Lung (tissue), 12 donors: Measurements from ENCODE around the gene PCDHA1. TPM values are rescaled to one million over a fixed set of nuclear protein-coding genes. Genes with fewer than 3 reads are reported as not detected.
"Not testable (repeated sequence)": the region's sequence is repeated elsewhere in the genome, so short reads cannot be mapped to it uniquely, and the experiment has no call there.

Source experiments
- ATAC-seq: fragments of 200-7000 bp; cut with Tn5 transposase; one replicate; pipeline ENCODE4 v1.9.1; 2020; ENCODE audit warnings: moderate number of reproducible peaks; ENCODE audit not compliant: insufficient read depth, low FRiP score
- DNase-seq, 3 donors: peaks; one replicate each; pipeline ENCODE4 v3.0.0-alpha.2; 2013 to 2017
- H3K27ac ChIP-seq, 2 donors: one replicate each; pipeline ENCODE4 v1.5.1; 2013; ENCODE audit warnings: mild to moderate bottlenecking in 2 of 2, moderate library complexity in 2 of 2, control low read depth in 1 of 2, inconsistent platforms in 1 of 2, low read depth in 1 of 2, low read length in 1 of 2
- H3K27me3 ChIP-seq, 3 donors: one replicate each; pipeline ENCODE4 v1.5.1; 2013; ENCODE audit warnings: low read length in 2 of 3; ENCODE audit not compliant: control insufficient read depth in 3 of 3, insufficient read depth in 3 of 3
- H3K36me3 ChIP-seq, 4 donors: one replicate each; pipeline ENCODE4 v1.5.1; 2013; ENCODE audit warnings: low read length in 4 of 4, mild to moderate bottlenecking in 1 of 4, moderate library complexity in 1 of 4; ENCODE audit not compliant: control insufficient read depth in 4 of 4, insufficient read depth in 4 of 4
- H3K4me1 ChIP-seq, 5 donors: one replicate each; pipeline ENCODE4 v1.5.1; 2013; ENCODE audit warnings: low read length in 5 of 5, mild to moderate bottlenecking in 2 of 5, moderate library complexity in 1 of 5; ENCODE audit not compliant: control insufficient read depth in 5 of 5, insufficient read depth in 5 of 5
- H3K4me3 ChIP-seq: one replicate; pipeline ENCODE4 v1.5.1; 2013; ENCODE audit warnings: mild to moderate bottlenecking, control low read depth, moderate library complexity
- H3K9ac ChIP-seq, 2 donors: one replicate each; pipeline ENCODE4 v1.5.1; 2013; ENCODE audit warnings: low read length in 2 of 2, control low read depth in 1 of 2; ENCODE audit not compliant: insufficient read depth in 1 of 2
- H3K9me3 ChIP-seq, 4 donors: one replicate each; pipeline ENCODE4 v1.5.1; 2013; ENCODE audit warnings: low read length in 3 of 4, mild to moderate bottlenecking in 1 of 4, moderate library complexity in 1 of 4; ENCODE audit not compliant: control insufficient read depth in 4 of 4, insufficient read depth in 3 of 4
- WGBS, 2 donors: extraction: QIAGEN DNeasy Blood & Tissue Kit; methylation state at CpG; one replicate each; pipeline ENCODE4 v1.1.7; 2013; 5-methylcytosine and 5-hydroxymethylcytosine counted together
- polyA plus RNA-seq, 2 donors: library from polyadenylated mRNA; stranded (reverse); fragments of 200-250 nt; gene quantifications; one replicate each; pipeline ENCODE4 v1.2.1, GENCODE V29; 2013
- total RNA-seq, 2 donors: library from RNA; depleted of rRNA in 1 of 2; stranded (reverse); fragments of >200 nt in 1 of 2; gene quantifications; one replicate each; pipeline ENCODE4 v1.2.1, GENCODE V29; 2014 to 2021
- TF ChIP-seq, protein P1 (sequence below): IDR thresholded peaks from 2 replicates; pipeline ENCODE4 v1.5.1; 2012; ENCODE audit warnings: mild to moderate bottlenecking; ENCODE audit errors: control extremely low read depth, extremely low read depth
- donor health status: control.
- donor health status: control.
- donor health status: Bipolar disorder and iron deficiency.
- donor health status: healthy.
- donor health status: DM: yes; HTN: yes; CAD: no.

PCDHA1 gene
- total and polyA plus RNA-seq, 4 donors, result 0.02 to 0.30 TPM; not detected in 2

- not testable (repeated sequence) for H3K9ac ChIP-seq, H3K27me3 ChIP-seq, ATAC-seq, DNase-seq, H3K27ac ChIP-seq, H3K36me3 ChIP-seq, H3K4me1 ChIP-seq
- peak overlapping the region; percentile 4 for H3K4me3 ChIP-seq
- WGBS, 2 donors, result 37 to 41% methylated on average over 69 to 70 of the region's 70 CpGs
- peaks cover 0 to 34% (median 14%) of the 10 kb centered on the region in 4 donors for H3K9me3 ChIP-seq
Measured at GRCh38 chr5:140787849-140788504, 2.0 kb downstream of the PCDHA1 start.

DNA sequence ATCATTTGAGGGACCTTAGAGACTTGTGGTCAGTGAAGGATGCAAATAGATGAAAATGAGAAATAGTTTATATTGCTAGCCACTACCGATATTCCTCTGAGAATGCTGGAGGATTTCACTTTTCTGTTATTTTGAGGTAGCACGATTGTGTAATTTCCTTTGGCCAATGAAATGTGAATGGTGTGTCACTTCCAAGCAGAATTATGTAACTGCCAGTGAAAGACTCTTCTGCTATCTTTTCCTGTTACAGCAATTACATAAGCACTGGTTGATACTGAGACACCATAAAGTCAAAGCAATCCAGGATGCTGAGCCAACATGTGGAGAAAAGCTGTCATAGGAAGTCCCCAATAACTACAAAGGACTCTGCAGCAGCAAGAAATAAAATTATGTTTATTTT lies 5.1 kb downstream of the PCDHA1 start:
- H3K9ac ChIP-seq, result no peak overlapping the region
- H3K27me3 ChIP-seq, result peaks cover 0 to 9% (median 0%) of the 10 kb centered on the region in 3 donors
- no peak for ATAC-seq
- no peaks in the 10 kb centered on the region for H3K36me3 ChIP-seq
- WGBS, 2 donors, result 32 to 34% methylated on average over 2 of the region's 2 CpGs
- no peak for DNase-seq
- peaks cover 0 to 34% (median 22%) of the 10 kb centered on the region in 4 donors for H3K9me3 ChIP-seq
- H3K4me3 ChIP-seq, result no peak overlapping the region
- TF ChIP-seq, protein P1, sequence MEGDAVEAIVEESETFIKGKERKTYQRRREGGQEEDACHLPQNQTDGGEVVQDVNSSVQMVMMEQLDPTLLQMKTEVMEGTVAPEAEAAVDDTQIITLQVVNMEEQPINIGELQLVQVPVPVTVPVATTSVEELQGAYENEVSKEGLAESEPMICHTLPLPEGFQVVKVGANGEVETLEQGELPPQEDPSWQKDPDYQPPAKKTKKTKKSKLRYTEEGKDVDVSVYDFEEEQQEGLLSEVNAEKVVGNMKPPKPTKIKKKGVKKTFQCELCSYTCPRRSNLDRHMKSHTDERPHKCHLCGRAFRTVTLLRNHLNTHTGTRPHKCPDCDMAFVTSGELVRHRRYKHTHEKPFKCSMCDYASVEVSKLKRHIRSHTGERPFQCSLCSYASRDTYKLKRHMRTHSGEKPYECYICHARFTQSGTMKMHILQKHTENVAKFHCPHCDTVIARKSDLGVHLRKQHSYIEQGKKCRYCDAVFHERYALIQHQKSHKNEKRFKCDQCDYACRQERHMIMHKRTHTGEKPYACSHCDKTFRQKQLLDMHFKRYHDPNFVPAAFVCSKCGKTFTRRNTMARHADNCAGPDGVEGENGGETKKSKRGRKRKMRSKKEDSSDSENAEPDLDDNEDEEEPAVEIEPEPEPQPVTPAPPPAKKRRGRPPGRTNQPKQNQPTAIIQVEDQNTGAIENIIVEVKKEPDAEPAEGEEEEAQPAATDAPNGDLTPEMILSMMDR, result no peak
- no peak overlapping the region for H3K27ac ChIP-seq
- H3K4me1 ChIP-seq, result no peaks in the 10 kb centered on the region

DNA sequence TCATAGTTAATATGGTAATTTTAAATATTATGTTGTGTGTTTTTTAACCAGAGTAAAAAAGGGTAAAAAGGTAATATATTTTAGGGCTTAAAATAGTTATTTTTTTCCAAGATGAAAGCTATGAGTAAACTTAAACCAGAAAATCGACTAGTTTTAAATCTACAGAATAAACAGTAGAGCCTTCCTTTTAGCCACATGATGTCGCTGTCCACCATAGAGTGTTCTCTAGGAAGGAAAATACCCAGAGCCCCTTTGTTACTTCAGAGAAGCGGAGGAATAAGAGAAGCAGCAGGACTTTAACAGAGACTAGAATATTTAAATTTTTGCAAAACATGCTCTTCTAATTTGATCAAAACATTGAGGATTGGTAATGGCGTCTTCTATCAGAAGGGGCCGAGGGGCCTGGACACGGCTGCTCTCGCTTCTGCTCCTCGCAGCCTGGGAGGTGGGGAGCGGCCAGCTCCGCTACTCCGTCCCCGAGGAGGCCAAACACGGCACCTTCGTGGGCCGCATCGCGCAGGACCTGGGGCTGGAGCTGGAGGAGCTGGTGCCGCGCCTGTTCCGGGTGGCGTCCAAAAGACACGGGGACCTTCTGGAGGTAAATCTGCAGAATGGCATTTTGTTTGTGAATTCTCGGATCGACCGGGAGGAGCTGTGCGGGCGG lies 8.8 kb downstream of the PCDHA1 start, which contains the start of gene PCDHA2:
PCDHA2 (plus strand) TSS at position 258 of the 664 bp plus-strand sequence.
- Histone ChIP-seq H3K36me3 (no peaks in the 10 kb centered on the region), H3K27me3 (peaks cover 0 to 3% (median 0%) of the 10 kb centered on the region in 3 donors), H3K4me1 (no peaks in the 10 kb centered on the region), H3K9ac (no peak within 1 kb of the TSS), H3K9me3 (peaks cover 0 to 24% (median 14%) of the 10 kb centered on the region in 4 donors), H3K4me3 (no peak within 1 kb of the TSS), H3K27ac (no peak within 1 kb of the TSS)
- DNase-seq (peak in 1 of 3 donors; percentile 11), ATAC-seq (no peak)
- TF ChIP-seq, protein P1, result no peak
- 20% methylated on average over 27 of the region's 27 CpGs for WGBS, 2 donors

- Histone ChIP-seq H3K27me3 (peaks cover 0 to 3% (median 0%) of the 10 kb centered on the region in 3 donors), H3K4me3 (no peak overlapping the region)
Measured at GRCh38 chr5:140795259-140795641, 9.3 kb downstream of the PCDHA1 start.

DNA sequence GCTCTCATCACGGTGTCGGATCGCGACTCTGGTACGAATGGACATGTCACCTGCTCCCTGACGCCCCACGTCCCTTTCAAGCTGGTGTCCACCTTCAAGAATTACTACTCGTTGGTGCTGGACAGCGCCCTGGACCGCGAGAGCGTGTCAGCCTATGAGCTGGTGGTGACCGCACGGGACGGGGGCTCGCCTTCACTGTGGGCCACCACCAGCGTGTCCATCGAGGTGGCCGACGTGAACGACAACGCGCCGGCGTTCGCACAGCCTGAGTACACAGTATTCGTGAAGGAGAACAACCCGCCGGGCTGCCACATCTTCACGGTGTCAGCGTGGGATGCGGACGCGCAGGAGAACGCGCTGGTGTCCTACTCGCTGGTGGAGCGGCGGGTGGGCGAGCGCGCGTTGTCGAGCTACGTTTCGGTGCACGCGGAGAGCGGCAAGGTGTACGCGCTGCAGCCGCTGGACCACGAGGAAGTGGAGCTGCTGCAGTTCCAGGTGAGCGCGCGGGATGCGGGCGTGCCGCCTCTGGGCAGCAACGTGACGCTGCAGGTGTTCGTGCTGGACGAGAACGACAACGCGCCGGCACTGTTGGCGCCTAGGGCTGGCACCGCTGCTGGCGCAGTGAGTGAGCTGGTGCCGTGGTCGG lies 10.3 kb downstream of the PCDHA1 start:
- WGBS, 2 donors, result 53 to 61% methylated on average over 68 to 72 of the region's 72 CpGs
- H3K4me3 ChIP-seq, ATAC-seq, H3K36me3 ChIP-seq, H3K27ac ChIP-seq, H3K27me3 ChIP-seq, H3K9ac ChIP-seq, DNase-seq, H3K4me1 ChIP-seq: not testable (repeated sequence)
- peaks cover 0 to 21% (median 13%) of the 10 kb centered on the region in 4 donors for H3K9me3 ChIP-seq

More at GRCh38 chr5:140795259-140795641, 9.3 kb downstream of the PCDHA1 start:
- TF ChIP-seq, protein P1, result no peak
- H3K4me1 ChIP-seq, result no peaks in the 10 kb centered on the region
- no peak overlapping the region for H3K9ac ChIP-seq
- DNase-seq (peak in 1 of 3 donors; percentile 6), ATAC-seq (no peak)
- peaks cover 0 to 20% (median 14%) of the 10 kb centered on the region in 4 donors for H3K9me3 ChIP-seq
- no peak overlapping the region for H3K27ac ChIP-seq
- H3K36me3 ChIP-seq, result no peaks in the 10 kb centered on the region
- 20 to 25% methylated on average over 15 of the region's 15 CpGs for WGBS, 2 donors
